ENCODE data around the gene USP7. TPM values are rescaled to one million over a fixed set of nuclear protein-coding genes. Genes with fewer than 3 reads are reported as not detected.

USP7 gene
- polyA plus RNA-seq (2011; rRNA removed) (17.2 and 18.2 TPM in 2 replicates), polyA minus RNA-seq (2011; rRNA and poly(A)+ RNA removed) (80.9 and 109 TPM in 2 replicates)

DNA sequence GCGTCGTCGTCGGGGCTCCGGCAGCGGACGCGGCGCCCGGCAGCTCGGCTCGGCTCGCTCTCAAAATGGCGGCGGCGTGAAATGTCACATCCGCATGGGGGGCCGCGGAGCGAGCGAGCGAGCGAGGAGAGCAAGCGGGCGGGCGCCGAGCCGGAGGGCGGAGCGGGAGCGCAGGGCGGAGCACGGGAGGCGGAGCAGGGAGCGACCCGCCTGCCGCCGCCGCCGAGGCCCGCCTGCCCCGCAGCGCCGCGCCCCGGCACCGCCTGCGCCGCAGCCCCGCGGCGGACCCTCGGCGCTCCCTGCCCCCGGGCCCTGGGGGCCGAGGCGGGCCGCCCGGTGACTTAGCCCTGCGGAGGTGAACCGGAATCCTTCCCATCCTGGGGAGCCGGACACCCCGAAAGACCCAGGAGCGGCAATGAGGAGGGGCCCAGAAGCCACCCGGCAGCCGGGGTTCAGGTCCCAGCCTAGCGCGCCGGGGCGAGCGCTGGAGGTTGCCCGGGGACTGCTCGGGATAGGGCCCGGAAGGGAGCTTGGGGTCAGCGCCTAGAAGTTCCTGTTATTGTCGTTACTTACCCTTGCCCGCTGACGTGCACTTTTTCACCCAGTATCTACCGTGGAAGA lies at the start of gene USP7:
TSS of gene USP7 (minus strand) at position 86 of the 621 bp plus-strand sequence. CDS start 621 bp downstream, outside the sequence.
- H3K4me3 ChIP-seq (ENCODE audit: low read depth, low read length), result peak within 1 kb of the TSS; percentile 80
- ChIA-PET POLR2A (no interaction called here), CTCF (interaction anchor here (0.7 to 1.0 kb wide), 3 partner anchors 16 to 70 kb away, joined by 3 read pairs; no protein-coding TSS in a partner anchor)
- DNase-seq (ENCODE audit: low read depth), result peak; percentile 35
- TF ChIP-seq, protein P1, sequence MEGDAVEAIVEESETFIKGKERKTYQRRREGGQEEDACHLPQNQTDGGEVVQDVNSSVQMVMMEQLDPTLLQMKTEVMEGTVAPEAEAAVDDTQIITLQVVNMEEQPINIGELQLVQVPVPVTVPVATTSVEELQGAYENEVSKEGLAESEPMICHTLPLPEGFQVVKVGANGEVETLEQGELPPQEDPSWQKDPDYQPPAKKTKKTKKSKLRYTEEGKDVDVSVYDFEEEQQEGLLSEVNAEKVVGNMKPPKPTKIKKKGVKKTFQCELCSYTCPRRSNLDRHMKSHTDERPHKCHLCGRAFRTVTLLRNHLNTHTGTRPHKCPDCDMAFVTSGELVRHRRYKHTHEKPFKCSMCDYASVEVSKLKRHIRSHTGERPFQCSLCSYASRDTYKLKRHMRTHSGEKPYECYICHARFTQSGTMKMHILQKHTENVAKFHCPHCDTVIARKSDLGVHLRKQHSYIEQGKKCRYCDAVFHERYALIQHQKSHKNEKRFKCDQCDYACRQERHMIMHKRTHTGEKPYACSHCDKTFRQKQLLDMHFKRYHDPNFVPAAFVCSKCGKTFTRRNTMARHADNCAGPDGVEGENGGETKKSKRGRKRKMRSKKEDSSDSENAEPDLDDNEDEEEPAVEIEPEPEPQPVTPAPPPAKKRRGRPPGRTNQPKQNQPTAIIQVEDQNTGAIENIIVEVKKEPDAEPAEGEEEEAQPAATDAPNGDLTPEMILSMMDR (IDR thresholded peaks at IDR 0.05; ENCODE audit: insufficient read depth, low read depth, low read length), result no peak
- no peaks in the 10 kb centered on the region for H3K27me3 ChIP-seq (ENCODE audit: control insufficient read depth, insufficient read depth, low read length)
- H3K36me3 ChIP-seq (ENCODE audit: control insufficient read depth, insufficient read depth, low read length), result peaks cover under 1% of the 10 kb centered on the region; the same call in 1 of the 2 replicates

DNA sequence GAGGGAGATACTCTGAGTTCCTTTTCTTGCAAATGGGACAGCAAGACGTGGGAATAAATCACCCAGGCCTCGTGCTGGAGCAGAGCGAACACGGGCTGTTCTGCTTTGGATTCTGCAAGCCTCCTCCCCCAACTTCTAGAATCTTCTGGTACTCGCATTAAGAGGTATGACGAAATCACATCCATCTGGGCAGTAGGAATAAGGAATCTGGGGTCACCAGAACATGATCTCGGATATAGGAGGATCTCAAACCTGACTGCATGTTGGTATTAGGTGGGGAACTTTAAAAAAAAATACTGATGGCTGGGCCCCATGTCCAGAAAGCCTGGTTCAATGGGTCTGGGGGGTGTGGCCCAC lies 49.8 kb upstream of the USP7 start:
- no peak for DNase-seq (ENCODE audit: low read depth)
- TF ChIP-seq, protein P1 (IDR thresholded peaks at IDR 0.05; ENCODE audit: insufficient read depth, low read depth, low read length), result no peak
- Histone ChIP-seq H3K36me3 (ENCODE audit: control insufficient read depth, insufficient read depth, low read length) (no peaks in the 10 kb centered on the region), H3K27me3 (ENCODE audit: control insufficient read depth, insufficient read depth, low read length) (0 out of 2 replicates have a peak, but pooled peaks cover 3% of the 10 kb centered on the region), H3K4me3 (ENCODE audit: low read depth, low read length) (no peak overlapping the region)
- ChIA-PET CTCF (interaction anchor here (0.5 to 1.7 kb wide), 4 partner anchors 19 to 121 kb away, joined by 3 to 4 read pairs (median 4); no protein-coding TSS in a partner anchor), POLR2A (no interaction called here)

DNA sequence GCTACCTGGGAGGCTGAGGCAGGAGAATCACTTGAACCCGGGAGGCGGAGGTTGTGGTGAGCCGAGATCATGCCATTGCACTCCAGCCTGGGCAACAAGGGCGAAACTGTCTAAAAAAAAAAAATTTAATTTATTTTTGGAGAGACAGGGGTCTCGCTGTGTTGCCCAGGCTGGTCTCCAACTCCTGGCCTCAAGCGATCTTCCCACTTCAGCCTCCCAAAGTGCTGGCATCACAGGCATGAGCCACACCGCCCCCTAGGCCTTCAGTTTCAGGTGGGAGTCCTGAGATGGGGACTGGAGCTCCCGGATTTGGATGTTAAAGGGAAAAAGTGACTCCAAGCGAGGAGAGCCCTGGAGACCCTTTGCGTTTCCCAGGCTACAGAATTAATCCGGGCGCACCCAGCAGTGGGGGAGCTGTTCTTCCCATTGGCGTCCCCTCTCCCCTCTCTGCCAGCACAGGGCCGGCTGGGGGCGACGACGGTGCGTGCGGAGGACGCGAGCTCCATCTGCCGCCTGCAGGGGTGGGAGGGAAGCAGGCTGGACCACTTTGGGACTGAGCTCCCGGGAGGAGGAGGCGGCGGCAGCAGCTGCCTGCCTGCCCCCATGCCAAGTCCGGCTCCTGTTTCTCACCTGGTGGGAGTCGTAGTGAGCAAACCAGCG lies 49.3 kb upstream of the USP7 start:
- H3K4me3 ChIP-seq (ENCODE audit: low read depth, low read length), result no peak overlapping the region
- CTCF ChIA-PET, result interaction anchor here (0.5 to 1.7 kb wide), 5 partner anchors 19 to 121 kb away, joined by 3 to 4 read pairs (median 3); no protein-coding TSS in a partner anchor
- POLR2A ChIA-PET, result no interaction called here

DNA sequence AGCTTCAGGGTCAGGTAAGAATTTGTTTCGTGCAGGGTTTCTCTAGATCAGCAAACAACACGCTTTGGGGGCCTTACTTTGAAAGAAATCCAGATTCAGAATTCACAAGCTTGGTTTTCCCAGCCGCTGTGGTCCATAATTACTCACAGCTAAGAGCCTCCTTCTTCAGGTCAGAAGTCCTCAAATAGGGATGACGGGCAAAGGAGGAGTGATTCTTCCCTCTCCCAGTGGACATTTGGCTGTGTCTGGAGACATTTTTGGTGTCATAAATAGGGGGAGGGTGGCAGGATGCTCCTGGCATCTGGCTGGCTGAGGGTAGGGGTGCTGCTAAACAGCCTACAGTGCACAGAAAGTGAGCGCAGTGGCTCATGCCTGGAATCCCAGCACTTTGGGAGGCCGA lies 48.6 kb upstream of the USP7 start:
- no peak overlapping the region for H3K4me3 ChIP-seq (ENCODE audit: low read depth, low read length)
- 0 out of 2 replicates have a peak, but pooled peaks cover 3% of the 10 kb centered on the region for H3K27me3 ChIP-seq (ENCODE audit: control insufficient read depth, insufficient read depth, low read length)
- TF ChIP-seq, protein P1 (IDR thresholded peaks at IDR 0.05; ENCODE audit: insufficient read depth, low read depth, low read length), result no peak
- no peaks in the 10 kb centered on the region for H3K36me3 ChIP-seq (ENCODE audit: control insufficient read depth, insufficient read depth, low read length)
- CTCF ChIA-PET, result interaction anchor here (0.6 to 0.9 kb wide), 2 partner anchors 28 to 106 kb away, joined by 3 to 4 read pairs; no protein-coding TSS in a partner anchor
- POLR2A ChIA-PET, result no interaction called here
- no peak for DNase-seq (ENCODE audit: low read depth)

More for the DNA sequence above, 49.3 kb upstream of the USP7 start:
- H3K27me3 ChIP-seq (ENCODE audit: control insufficient read depth, insufficient read depth, low read length), result 0 out of 2 replicates have a peak, but pooled peaks cover 3% of the 10 kb centered on the region
- DNase-seq (ENCODE audit: low read depth), result no peak
- H3K36me3 ChIP-seq (ENCODE audit: control insufficient read depth, insufficient read depth, low read length), result no peaks in the 10 kb centered on the region
- TF ChIP-seq, protein P1 (IDR thresholded peaks at IDR 0.05; ENCODE audit: insufficient read depth, low read depth, low read length), result peak; percentile 26; the same call in 1 of the 2 replicates
